Measurements from ENCODE around the gene C5orf15. TPM values are rescaled to one million over a fixed set of nuclear protein-coding genes. Genes with fewer than 3 reads are reported as not detected.

The C5orf15 gene
- total RNA-seq, 2 experiments from 2014 or later, result 24.7 to 30.8 TPM

GRCh38 chr5:133996683-133997252 is 28.3 kb upstream of the C5orf15 start:
- ChIA-PET POLR2A (interaction anchor here (0.7 kb wide), 1 partner anchor 16 kb away, joined by 4 read pairs; no protein-coding TSS in a partner anchor), CTCF (interaction anchor here (0.9 to 1.3 kb wide), 3 partner anchors 10 to 19 kb away, joined by 3 to 5 read pairs (median 3); no protein-coding TSS in a partner anchor)

GRCh38 chr5:133995883-133996563 is 27.6 kb upstream of the C5orf15 start:
- ChIA-PET CTCF (interaction anchor here (0.9 to 1.3 kb wide), 3 partner anchors 10 to 18 kb away, joined by 3 to 5 read pairs (median 3); no protein-coding TSS in a partner anchor), POLR2A (no interaction called here)

GRCh38 chr5:133995341-133995740 is 26.9 kb upstream of the C5orf15 start:
- POLR2A ChIA-PET, result no interaction called here
- CTCF ChIA-PET, result no interaction called here

GRCh38 chr5:133994990-133995333 is 26.5 kb upstream of the C5orf15 start:
- POLR2A ChIA-PET, result no interaction called here
- CTCF ChIA-PET, result no interaction called here

- POLR2A ChIA-PET, result interaction anchor here (1.0 kb wide), 1 partner anchor 10 kb away, joined by 4 read pairs; the partner anchor contains the start of gene VDAC1
- CTCF ChIA-PET, result interaction anchor here (1.7 kb wide), 1 partner anchor 46 kb away, joined by 4 read pairs; no protein-coding TSS in a partner anchor
Measured at GRCh38 chr5:133994297-133994989, 26.0 kb upstream of the C5orf15 start.

GRCh38 chr5:133993185-133993936 is 24.9 kb upstream of the C5orf15 start:
- ChIA-PET POLR2A (interaction anchor here (1.0 to 1.7 kb wide), 2 partner anchors 10 to 11 kb away, joined by 4 to 6 read pairs; partner anchors contain the start of gene VDAC1), CTCF (interaction anchor here (1.3 to 1.7 kb wide), 2 partner anchors 12 to 47 kb away, joined by 3 to 4 read pairs; no protein-coding TSS in a partner anchor)

GRCh38 chr5:133992429-133993155 is 24.2 kb upstream of the C5orf15 start:
- ChIA-PET CTCF (interaction anchor here (1.2 to 1.7 kb wide), 3 partner anchors 13 to 47 kb away, joined by 3 to 4 read pairs (median 3); no protein-coding TSS in a partner anchor), POLR2A (interaction anchor here (1.7 kb wide), 1 partner anchor 11 kb away, joined by 6 read pairs; no protein-coding TSS in a partner anchor)

- POLR2A ChIA-PET, result no interaction called here
- CTCF ChIA-PET, result interaction anchor here (1.2 kb wide), 1 partner anchor 13 kb away, joined by 3 read pairs; no protein-coding TSS in a partner anchor
Measured at GRCh38 chr5:133991171-133991910, 22.9 kb upstream of the C5orf15 start.

GRCh38 chr5:133990396-133990795 is 22.0 kb upstream of the C5orf15 start:
- ChIA-PET POLR2A (interaction anchor here (0.5 kb wide), 1 partner anchor 131 kb away, joined by 3 read pairs; no protein-coding TSS in a partner anchor), CTCF (no interaction called here)

- CTCF ChIA-PET, result interaction anchor here (1.1 to 1.2 kb wide), 3 partner anchors 15 to 161 kb away, joined by 3 read pairs; no protein-coding TSS in a partner anchor
- POLR2A ChIA-PET, result no interaction called here
Measured at GRCh38 chr5:133985540-133986180, 17.2 kb upstream of the C5orf15 start.

- CTCF ChIA-PET, result no interaction called here
- POLR2A ChIA-PET, result no interaction called here
Measured at GRCh38 chr5:133983674-133984073, 15.2 kb upstream of the C5orf15 start.

- ChIA-PET CTCF (interaction anchor here (1.5 kb wide), 1 partner anchor 15 kb away, joined by 5 read pairs; no protein-coding TSS in a partner anchor), POLR2A (interaction anchor here (0.7 kb wide), 1 partner anchor 1108 kb away, joined by 4 read pairs; the partner anchor contains the start of gene LEAP2)
Measured at GRCh38 chr5:133981714-133982113, 13.3 kb upstream of the C5orf15 start.

- POLR2A ChIA-PET, result interaction anchor here (0.5 to 0.7 kb wide), 2 partner anchors 17 to 18 kb away, joined by 3 to 4 read pairs; no protein-coding TSS in a partner anchor
Measured at GRCh38 chr5:133980652-133981051, 12.2 kb upstream of the C5orf15 start.

GRCh38 chr5:133978943-133979342 is 10.5 kb upstream of the C5orf15 start:
- CTCF ChIA-PET, result interaction anchor here (0.8 to 1.6 kb wide), 4 partner anchors 12 to 244 kb away, joined by 3 to 5 read pairs (median 4); no protein-coding TSS in a partner anchor
- POLR2A ChIA-PET, result no interaction called here

More at GRCh38 chr5:133980652-133981051, 12.2 kb upstream of the C5orf15 start:
- CTCF ChIA-PET, result interaction anchor here (0.6 to 1.5 kb wide), 3 partner anchors 16 to 59 kb away, joined by 3 to 5 read pairs (median 4); no protein-coding TSS in a partner anchor

- ChIA-PET POLR2A (no interaction called here), CTCF (interaction anchor here (1.4 to 1.6 kb wide), 2 partner anchors 19 to 134 kb away, joined by 3 read pairs; no protein-coding TSS in a partner anchor)
Measured at GRCh38 chr5:133977858-133978257, 9.4 kb upstream of the C5orf15 start.

- POLR2A ChIA-PET, result no interaction called here
- CTCF ChIA-PET, result interaction anchor here (1.4 to 1.6 kb wide), 2 partner anchors 19 to 135 kb away, joined by 3 read pairs; no protein-coding TSS in a partner anchor
Measured at GRCh38 chr5:133977161-133977787, 8.8 kb upstream of the C5orf15 start.

Data from activated CD8-positive, alpha-beta memory T cell treated with anti-CD3 and anti-CD28 coated beads for 36 hours (primary cell).